GM06990 (cell line): ENCODE measurements around the gene RNF168.
"Not testable (repeated sequence)": the region's sequence is repeated elsewhere in the genome, so short reads cannot be mapped to it uniquely, and the experiment has no call there.

Source experiments
- DNase-seq: peaks from one replicate; pipeline ENCODE4 v3.0.0-alpha.2; 2011; ENCODE audit not compliant: insufficient read length; ENCODE audit errors: extremely low read depth
- H3K27me3 ChIP-seq: replicated peaks from 2 replicates; pipeline ENCODE4 v1.6.0; 2011; ENCODE audit warnings: low read length; ENCODE audit not compliant: control insufficient read depth, insufficient read depth
- H3K36me3 ChIP-seq: 2 replicates; pipeline ENCODE4 v1.5.1; 2011; ENCODE audit warnings: low read length; ENCODE audit not compliant: control insufficient read depth, insufficient read depth
- H3K4me3 ChIP-seq: replicated peaks from 2 replicates; pipeline ENCODE4 v1.5.1; 2011; ENCODE audit warnings: low read depth, mild to moderate bottlenecking, control low read depth, low read length
- TF ChIP-seq, protein P1 (sequence below): IDR thresholded peaks from 2 replicates; pipeline ENCODE4 v1.5.1; 2011; ENCODE audit warnings: low read length, control low read depth, mild to moderate bottlenecking, inconsistent platforms; ENCODE audit not compliant: insufficient read depth, poor library complexity, severe bottlenecking

The RNF168 gene

DNA sequence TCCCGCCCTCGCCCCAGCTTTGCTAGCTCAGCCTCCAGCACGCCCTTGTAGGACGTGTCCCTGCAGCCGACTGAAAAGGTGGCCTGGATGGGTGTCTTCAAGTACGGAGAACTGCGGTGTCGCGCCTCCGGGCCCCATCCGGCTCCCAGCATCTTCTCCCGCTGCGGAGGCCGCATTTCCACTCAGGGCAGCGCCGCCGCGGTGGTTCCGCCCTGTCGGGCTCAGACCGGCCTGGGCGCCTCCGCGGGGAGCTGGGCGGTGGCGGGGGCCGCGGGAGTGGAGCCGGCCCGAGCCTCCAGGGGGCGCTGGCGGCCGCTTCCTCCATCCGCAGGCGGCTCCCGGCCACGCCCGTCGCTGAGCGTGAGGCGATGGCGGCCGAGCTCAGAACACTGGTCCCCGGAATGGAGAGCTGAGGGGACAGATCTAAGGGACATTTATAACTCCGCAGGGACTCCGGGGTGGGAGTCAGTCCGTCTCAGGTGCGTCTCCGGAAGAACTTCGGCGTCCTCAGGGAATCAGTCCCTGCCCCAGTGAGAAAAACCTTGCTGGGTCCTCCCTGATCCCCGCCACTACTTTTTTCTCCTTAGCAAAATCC lies 25.2 kb upstream of the RNF168 start:
- DNase-seq: peak; percentile 93
- Histone ChIP-seq H3K27me3 (no peaks in the 10 kb centered on the region), H3K36me3 (no peaks in the 10 kb centered on the region), H3K4me3 (peak overlapping the region; percentile 69)
- TF ChIP-seq, protein P1, sequence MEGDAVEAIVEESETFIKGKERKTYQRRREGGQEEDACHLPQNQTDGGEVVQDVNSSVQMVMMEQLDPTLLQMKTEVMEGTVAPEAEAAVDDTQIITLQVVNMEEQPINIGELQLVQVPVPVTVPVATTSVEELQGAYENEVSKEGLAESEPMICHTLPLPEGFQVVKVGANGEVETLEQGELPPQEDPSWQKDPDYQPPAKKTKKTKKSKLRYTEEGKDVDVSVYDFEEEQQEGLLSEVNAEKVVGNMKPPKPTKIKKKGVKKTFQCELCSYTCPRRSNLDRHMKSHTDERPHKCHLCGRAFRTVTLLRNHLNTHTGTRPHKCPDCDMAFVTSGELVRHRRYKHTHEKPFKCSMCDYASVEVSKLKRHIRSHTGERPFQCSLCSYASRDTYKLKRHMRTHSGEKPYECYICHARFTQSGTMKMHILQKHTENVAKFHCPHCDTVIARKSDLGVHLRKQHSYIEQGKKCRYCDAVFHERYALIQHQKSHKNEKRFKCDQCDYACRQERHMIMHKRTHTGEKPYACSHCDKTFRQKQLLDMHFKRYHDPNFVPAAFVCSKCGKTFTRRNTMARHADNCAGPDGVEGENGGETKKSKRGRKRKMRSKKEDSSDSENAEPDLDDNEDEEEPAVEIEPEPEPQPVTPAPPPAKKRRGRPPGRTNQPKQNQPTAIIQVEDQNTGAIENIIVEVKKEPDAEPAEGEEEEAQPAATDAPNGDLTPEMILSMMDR: peak; percentile 52

DNA sequence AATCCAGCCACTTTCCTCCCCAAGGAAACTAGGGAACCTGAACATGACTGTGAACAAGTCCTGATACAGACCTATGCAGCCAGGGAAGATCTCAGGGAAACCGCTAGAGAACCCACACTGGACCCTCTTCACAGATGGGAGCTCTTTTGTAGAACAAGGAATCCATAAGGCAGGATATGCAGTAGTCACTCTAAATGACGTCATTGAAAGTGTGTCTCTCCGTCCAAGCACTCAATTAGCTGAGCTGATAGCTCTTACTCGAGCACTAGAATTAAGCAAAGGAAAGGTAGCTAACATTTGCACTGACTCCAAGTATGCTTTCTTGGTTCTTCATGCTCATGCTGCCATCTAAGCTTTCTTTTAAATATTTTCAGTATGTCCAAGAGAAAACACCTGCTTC lies 21.6 kb upstream of the RNF168 start:
- Histone ChIP-seq H3K36me3 (no peaks in the 10 kb centered on the region), H3K4me3 (no peak overlapping the region), H3K27me3 (no peaks in the 10 kb centered on the region)
- no peak for DNase-seq
- TF ChIP-seq, protein P1: no peak

DNA sequence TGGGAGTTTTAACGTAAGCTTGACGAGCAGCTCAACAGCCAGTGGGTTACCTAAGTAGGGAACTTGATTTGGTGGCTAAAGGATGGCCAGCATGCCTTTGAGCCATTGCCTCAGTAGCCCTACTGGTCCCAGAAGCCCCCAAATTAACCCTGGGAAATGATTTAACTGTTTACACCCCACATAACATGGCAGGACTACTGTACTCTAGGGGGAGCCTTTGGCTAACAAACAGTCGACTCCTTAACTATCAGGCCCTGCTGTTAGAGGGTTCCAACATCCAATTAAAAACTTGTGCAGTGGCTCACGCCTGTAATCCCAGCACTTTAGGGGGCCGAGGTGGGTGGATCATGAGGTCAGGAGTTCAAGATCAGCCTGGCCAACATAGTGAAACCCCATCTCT lies 21.0 kb upstream of the RNF168 start:
- TF ChIP-seq, protein P1: peak; percentile 24
- Histone ChIP-seq H3K4me3 (no peak overlapping the region), H3K27me3 (no peaks in the 10 kb centered on the region), H3K36me3 (no peaks in the 10 kb centered on the region)
- DNase-seq: no peak

DNA sequence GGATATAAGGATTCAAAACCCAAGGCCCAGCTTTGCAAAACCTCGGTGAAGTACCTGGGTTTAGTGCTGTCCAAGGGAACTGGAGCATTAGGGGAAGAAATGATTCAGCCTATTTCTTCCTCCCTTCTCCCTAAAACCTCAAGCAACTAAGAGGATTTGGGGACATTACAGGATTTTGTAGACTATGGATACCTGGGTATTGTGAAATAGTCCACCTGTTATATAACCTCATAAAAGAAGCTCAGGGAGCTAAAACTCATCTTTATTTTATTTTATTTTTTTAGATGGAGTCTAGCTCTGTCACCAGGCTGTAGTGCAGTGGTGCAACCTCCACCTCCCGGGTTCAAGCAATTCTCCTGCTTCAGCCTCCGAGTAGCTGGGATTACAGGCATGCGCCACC lies 20.3 kb upstream of the RNF168 start:
- Histone ChIP-seq H3K4me3 (no peak overlapping the region), H3K36me3 (no peaks in the 10 kb centered on the region), H3K27me3 (no peaks in the 10 kb centered on the region)
- DNase-seq: no peak
- TF ChIP-seq, protein P1: no peak

DNA sequence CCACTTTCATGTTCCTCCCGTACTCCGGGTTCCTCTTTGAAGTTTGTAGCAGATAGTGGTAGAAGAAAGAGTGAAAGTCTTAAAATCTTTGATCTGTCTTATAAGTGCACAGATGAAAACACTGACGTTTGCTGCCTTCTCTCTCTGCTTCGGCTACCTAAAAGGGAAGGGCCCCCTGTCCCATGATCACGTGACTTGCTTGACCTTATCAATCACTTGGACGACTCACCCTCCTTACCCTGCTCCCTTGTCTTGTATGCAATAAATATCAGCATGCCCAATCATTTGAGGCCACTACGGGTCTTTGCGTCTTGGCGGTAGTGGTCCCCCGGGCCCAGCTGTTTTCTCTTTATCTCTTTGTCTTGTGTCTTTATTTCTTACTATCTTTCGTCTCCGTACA lies 17.7 kb upstream of the RNF168 start:
- not testable (repeated sequence) for H3K27me3 ChIP-seq

DNA sequence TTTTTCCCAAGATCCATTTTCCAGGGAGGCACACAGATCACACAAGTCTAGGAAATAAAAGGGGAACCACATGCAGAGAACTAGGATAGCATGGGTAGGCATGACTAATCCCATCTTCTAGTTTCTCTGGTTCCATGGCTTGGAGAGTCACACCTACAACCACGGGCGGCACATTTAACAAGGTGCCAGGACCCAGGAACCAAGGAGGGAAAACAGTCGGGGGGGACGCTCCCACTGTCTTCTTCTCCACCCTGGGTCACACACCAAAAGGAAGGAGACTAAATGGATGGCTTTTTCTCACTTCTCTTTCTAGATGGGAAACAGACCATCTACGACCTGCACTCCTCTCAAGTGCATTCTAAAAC lies 16.1 kb upstream of the RNF168 start:
- H3K4me3 ChIP-seq: no peak overlapping the region
- no peak for DNase-seq
- TF ChIP-seq, protein P1: no peak
- no peaks in the 10 kb centered on the region for H3K27me3 ChIP-seq
- no peaks in the 10 kb centered on the region for H3K36me3 ChIP-seq

More for the DNA sequence above, 17.7 kb upstream of the RNF168 start:
- not testable (repeated sequence) for H3K36me3 ChIP-seq, H3K4me3 ChIP-seq, DNase-seq
